GM04503 (cell line): ENCODE results near the gene COA6.
"Not testable (repeated sequence)": the region's sequence is repeated elsewhere in the genome, so short reads cannot be mapped to it uniquely, and the experiment has no call there.

ENCODE experiments used
- DNase-seq: peaks from one replicate; pipeline ENCODE4 v3.0.0-alpha.2; 2012; ENCODE audit warnings: low read depth

The COA6 gene

GRCh38 chr1:234373064-234373958, at the start of gene COA6:
COA6 (plus strand) TSS chr1:234373456; CDS start chr1:234373467, 11 bp downstream.
- peak; percentile 88 for DNase-seq

DNA sequence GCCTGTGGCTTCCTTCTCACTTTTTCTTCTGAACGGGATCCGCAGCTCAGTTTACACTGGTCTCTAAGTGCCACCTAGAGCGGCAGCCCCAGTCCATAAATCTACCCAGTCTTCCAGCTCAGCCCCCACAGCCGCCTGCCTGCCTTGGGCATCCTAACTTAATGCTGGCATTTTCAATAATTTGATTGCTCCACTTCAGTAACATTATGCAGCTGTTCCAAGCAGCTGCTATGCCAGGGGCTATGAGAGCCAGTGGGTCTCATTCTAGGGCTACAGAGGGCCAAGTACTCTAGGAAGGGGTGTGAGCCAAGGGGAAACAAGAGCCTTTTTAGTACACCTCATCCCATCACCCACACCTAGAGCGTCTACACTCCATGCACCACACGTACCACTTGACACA, 48.4 kb upstream of the COA6 start:
- DNase-seq: no peak

DNA sequence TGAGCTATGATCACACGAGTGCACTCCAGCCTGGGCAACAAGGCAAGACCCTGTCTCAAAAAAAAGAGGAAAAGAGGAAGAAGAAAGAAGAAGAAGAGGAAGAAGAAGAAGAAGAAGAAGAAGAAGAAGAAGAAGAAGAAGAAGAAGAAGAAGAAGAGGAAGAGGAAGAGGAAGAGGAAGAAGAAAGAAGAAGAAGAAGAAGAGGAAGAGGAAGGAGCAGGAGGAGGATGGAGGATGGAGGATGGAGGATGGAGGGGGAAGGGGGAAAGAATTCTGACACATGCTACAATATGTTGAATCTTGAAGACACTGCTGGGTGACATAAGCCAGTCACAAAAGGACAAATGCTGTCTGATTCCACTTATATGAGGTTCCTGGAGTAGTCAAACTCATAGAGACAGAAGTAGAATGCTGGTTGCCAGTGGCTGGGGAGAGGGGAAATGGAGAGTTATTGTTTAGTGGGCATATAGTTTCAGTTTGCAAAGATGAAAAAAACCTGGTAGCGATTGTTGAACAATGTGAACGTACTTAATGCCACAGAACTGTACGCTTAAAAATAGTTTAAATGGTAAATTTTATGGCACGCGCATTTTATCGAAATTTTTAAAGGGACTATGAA, 47.3 kb upstream of the COA6 start:
- no peak for DNase-seq

- DNase-seq: no peak
Observed at GRCh38 chr1:234326497-234327366, 46.5 kb upstream of the COA6 start.

DNA sequence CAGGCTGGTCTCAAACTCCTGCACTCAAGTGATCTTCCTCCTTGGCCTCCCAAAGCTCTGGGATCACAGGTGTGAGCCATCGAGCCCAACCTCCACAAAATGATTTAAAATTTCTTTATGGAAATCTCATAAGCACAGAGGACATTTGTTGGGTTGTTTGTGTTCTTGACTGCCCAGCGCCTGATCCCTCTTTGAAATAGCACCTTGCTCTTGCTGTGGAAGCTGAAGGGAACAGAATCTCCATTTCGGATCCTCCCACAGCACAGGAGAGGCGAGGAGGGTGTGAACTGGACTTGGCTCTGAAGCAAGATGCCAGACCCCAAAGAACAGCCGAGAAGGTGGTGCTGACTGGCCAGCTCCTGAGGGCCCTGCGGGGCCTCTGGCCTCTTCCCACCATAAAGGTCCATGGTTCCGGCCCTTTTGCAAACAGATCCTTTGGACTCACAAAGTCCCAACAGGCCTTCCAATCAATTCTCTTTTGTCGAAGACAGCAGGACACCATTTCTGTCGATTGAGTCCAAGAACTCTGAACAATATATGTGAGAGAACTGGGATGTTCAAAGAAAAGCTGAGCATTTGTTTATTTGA, 45.6 kb upstream of the COA6 start:
- DNase-seq: no peak

DNA sequence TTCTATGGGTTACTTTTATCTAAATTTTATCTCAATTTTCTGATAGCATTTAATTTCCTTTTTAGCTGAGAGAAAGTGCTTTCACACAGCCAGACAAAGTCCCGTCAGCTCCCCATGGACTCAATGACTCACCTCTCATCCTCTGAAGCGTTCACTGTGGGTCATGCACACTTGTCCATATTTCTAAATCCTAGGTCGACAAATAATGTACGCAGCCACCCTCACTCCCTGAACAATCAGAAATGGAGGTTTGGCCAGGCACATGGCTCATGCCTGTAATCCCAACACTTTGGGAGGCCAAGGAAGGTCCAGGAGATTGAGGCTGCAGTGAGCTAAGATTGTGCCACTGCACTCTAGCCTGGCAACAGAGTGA, 42.4 kb upstream of the COA6 start:
- no peak for DNase-seq

- no peak for DNase-seq
Observed at GRCh38 chr1:234331507-234331906, 41.7 kb upstream of the COA6 start.

GRCh38 chr1:234336359-234336758, 36.9 kb upstream of the COA6 start:
- no peak for DNase-seq

- DNase-seq: no peak
Observed at GRCh38 chr1:234337233-234337632, 36.0 kb upstream of the COA6 start.

- no peak for DNase-seq
Observed at GRCh38 chr1:234340528-234340927, 32.7 kb upstream of the COA6 start.

DNA sequence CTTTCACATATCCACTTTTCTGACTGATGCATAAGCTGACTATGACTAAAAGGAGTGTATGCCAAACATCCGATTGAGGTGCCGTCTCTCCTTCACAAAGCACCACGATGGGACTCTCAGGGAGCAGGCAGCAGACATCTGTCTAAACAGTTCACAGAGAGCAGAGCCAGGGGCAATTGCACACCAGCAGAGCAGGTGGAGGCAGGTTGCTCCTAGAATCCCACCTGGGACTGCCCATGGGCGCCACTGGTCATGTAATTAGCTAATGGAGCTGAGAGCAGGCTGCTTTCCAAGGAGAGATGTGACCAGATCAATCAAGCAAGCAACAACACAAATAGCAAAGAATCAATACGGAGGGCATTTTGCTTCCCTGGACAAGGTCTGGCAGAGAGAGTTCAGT, 30.5 kb upstream of the COA6 start:
- DNase-seq: no peak

GRCh38 chr1:234345237-234345636, 28.0 kb upstream of the COA6 start:
- no peak for DNase-seq

DNA sequence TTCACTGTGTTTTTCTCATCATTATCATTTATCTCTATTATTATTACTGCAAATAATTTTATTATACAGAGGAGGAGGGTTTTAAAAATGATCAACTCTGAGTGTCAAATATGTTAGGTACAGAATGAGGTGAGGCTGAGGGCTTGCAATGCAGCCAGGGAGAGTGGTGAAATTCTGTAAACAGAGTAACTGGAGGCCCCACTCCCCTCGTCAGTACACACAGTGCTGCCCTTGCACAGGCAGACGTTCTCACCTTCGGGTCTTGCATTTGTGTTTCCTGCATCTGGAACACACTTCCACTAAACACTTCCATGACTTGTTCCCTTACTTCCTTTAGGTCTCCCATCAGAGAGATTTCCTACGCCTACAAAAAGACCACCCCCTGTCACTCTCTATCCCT, 24.3 kb upstream of the COA6 start:
- no peak for DNase-seq

GRCh38 chr1:234355782-234356510, 17.3 kb upstream of the COA6 start:
- no peak for DNase-seq

GRCh38 chr1:234356615-234357269, 16.5 kb upstream of the COA6 start:
- DNase-seq: not testable (repeated sequence)

DNA sequence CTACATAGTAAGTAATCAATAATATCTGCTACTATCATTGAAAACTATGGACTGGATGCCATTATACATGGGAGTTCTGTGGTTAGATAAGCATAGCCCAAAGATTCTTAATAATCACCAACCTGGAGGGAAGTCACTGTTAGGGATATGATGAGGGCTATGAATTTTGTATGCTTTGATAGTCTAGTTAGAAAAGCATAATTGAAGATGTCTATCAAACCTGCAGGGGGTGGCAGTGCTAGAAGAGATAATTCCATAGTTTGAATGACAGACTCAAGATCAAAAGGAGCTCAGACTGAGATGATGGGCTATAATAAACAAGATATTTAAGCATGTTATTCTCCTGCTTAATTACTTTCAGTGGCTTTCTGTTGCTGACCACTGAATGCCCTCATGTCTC, 15.4 kb upstream of the COA6 start:
- DNase-seq: no peak

DNA sequence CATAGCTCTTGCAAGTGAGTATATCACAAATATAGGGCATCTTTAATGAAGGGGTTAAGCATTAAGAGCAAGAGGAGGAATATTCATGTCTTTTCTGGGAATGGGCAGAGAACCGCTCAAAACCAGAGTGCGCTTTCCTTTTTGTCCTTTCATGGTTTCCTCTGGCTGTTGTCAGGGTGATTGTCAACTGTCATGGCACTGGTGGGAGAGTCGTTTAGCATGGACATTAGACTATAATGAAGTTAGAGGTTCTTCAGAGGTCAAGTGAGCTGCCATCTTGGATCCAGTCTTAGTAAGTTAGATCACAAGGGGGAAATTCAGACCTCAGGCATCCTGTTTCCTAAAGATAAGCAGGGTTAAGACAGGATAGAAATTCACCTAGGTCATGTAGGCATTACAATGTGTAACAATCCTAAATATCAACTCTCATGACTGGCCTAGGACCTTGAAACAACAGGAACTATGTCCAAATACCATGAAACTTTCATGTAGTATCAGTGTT, 12.1 kb upstream of the COA6 start:
- no peak for DNase-seq

GRCh38 chr1:234362558-234362957, 10.7 kb upstream of the COA6 start:
- no peak for DNase-seq

- DNase-seq: no peak
Observed at GRCh38 chr1:234368320-234369032, 4.8 kb upstream of the COA6 start.

- no peak for DNase-seq
Observed at GRCh38 chr1:234369033-234369430, 4.2 kb upstream of the COA6 start.
